GM18505 (cell line): Measurements from ENCODE around the gene UNK.

Experiments
- ATAC-seq: cut with Tn5 transposase; IDR thresholded peaks from one replicate; pipeline ENCODE4 v1.9.1; 2021; ENCODE audit not compliant: unreplicated experiment
- POLR2A ChIP-seq: IDR thresholded peaks from 4 replicates; pipeline ENCODE4 v1.6.1; 2011; ENCODE audit warnings: borderline replicate concordance; ENCODE audit not compliant: insufficient read depth, insufficient read length; ENCODE audit errors: extremely low read depth

The UNK gene, protein sequence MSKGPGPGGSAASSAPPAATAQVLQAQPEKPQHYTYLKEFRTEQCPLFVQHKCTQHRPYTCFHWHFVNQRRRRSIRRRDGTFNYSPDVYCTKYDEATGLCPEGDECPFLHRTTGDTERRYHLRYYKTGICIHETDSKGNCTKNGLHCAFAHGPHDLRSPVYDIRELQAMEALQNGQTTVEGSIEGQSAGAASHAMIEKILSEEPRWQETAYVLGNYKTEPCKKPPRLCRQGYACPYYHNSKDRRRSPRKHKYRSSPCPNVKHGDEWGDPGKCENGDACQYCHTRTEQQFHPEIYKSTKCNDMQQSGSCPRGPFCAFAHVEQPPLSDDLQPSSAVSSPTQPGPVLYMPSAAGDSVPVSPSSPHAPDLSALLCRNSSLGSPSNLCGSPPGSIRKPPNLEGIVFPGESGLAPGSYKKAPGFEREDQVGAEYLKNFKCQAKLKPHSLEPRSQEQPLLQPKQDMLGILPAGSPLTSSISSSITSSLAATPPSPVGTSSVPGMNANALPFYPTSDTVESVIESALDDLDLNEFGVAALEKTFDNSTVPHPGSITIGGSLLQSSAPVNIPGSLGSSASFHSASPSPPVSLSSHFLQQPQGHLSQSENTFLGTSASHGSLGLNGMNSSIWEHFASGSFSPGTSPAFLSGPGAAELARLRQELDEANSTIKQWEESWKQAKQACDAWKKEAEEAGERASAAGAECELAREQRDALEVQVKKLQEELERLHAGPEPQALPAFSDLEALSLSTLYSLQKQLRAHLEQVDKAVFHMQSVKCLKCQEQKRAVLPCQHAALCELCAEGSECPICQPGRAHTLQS

DNA sequence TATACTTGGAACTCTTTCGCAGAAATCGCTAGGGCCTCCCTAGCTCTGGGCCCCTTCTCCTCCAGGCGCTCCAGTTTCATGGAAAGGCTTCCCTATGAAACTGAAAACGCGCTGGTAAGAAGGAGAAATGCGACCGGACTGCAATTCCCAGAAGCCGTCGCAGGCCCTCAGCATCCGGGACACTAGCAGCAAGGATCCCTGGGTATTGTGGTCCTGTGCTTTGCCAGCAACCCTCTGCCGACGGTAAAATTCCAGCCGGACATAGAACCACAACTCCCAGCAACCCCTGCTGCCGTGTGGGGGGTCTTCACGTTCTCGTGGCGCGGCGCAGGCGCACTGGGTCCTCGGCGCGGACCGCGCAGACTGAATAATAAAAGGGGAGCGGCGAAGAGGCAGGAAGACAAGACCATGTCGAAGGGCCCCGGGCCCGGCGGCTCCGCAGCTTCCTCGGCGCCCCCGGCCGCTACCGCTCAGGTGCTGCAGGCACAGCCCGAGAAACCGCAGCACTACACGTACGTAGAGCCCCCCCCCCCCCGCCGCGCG, at the start of gene UNK:
TSS of gene UNK (plus strand) at position 334 of the 543 bp plus-strand sequence. CDS start at position 409, 75 bp downstream.
- TF ChIP-seq POLR2A = no peak
- ATAC-seq = peak; percentile 54

DNA sequence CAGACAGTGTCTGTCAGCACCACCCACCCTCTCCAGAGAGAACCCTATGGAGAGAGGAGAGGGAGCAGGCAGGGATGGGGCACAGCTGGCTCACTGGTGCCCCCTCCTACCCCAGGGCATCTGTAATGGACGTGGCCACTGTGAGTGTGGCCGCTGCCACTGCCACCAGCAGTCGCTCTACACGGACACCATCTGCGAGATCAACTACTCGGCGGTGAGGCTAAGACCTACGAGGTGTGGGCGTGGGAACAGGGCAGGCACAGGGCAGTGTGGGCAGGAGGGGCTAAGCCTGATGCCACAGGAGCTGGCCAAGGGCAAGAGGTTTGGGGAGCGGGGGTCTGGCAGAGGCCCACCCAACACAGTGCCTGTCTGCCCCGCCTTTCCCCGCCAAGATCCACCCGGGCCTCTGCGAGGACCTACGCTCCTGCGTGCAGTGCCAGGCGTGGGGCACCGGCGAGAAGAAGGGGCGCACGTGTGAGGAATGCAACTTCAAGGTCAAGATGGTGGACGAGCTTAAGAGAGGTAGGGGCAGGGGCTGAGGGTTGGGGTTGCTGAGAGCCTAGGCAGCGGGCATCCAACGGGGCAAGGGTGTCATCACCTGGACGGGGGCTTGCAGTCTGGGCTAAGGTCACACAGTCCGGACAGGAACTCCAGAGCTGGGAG, 48.3 kb upstream of the UNK start:
- no peak for TF ChIP-seq POLR2A
- ATAC-seq = no peak

DNA sequence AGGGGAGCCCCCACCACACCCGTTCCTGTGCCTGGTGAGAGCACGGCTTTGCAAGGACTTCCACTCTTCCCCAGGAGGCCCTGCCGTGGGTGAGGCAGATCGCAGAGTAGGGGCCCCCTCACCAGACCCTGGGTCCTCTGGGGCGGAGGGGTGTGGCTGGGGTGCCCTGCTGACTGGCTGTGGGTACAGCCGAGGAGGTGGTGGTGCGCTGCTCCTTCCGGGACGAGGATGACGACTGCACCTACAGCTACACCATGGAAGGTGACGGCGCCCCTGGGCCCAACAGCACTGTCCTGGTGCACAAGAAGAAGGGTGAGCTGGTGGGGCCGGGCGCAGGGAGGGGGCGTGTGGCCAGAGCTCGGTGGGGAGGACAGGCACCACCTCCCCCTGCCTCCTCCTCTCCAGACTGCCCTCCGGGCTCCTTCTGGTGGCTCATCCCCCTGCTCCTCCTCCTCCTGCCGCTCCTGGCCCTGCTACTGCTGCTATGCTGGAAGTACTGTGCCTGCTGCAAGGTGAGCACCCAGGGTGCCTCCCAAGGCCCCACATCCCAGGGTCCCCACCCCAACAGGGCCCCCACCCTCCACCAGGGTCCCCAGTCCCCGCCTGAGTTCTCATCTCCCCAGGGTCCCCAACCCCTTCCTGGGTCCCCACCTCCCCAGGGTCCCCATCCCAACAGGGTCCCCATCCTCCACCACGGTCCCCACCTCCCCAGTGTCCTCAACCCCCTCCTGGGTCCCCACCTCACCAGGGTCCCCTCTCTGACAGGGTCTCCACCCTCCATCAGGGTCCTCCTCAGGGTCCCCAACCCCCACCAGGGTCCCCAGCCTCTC, 47.3 kb upstream of the UNK start:
- TF ChIP-seq POLR2A = no peak
- no peak for ATAC-seq

DNA sequence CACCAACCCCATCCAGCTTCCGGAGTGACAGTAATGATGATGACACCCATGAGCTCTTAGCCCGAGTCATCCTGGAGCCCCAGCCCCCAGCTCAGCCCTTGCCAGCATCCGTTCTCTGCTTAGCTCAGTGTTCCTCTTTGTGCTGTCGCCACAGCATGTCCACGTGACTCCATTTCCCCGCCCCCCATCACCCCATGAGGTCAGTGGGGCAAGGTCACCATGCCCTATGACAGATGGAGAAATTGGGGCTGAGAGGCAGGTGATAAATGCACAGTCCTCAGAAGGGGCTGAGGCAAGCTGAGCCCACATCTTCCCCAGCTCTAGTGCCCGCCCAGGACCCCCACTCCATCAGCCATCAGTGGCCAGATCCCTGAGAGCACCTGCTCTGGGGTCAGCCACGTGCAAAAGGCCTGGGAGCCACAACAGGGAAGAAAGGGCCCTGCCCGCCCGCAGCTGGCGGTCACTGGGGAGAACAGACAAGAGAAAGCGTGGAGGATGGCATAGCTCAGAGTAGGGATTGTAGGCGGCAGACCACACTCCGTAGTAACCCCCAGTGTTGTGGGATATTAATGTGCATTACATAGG, 46.3 kb upstream of the UNK start:
- ATAC-seq = no peak
- TF ChIP-seq POLR2A = no peak

DNA sequence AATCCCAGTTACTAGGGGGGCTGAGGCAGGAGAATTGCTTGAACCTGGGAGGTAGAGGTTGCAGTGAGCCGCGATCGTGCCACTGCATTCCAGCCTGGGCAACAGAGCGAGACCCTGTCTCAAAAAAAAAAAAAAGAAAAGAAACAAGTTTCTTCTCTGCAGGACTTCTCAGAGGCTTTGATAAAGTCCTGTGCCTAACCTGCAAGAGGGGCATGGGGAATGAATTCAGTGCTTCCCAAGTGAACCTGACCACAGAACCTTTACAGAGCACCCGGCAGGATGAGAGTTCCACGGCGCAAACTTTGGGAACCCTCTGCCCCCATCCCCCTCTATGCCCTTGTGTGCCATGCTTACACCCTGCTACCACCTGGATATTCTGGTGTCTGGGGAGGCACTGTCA, 45.4 kb upstream of the UNK start:
- ATAC-seq = no peak
- TF ChIP-seq POLR2A = no peak

DNA sequence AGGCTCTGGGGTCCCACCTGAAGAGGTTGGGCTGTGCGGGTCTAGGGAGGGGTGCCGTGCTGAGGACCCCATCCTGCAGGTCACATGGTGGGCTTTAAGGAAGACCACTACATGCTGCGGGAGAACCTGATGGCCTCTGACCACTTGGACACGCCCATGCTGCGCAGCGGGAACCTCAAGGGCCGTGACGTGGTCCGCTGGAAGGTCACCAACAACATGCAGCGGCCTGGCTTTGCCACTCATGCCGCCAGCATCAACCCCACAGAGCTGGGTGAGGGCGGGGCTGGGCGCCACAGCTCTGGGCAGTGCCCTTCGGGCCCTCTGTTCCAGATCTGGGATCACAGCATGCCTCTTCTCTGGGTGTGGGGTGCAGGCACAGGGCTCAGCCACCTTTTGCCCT, 44.8 kb upstream of the UNK start:
- no peak for ATAC-seq

DNA sequence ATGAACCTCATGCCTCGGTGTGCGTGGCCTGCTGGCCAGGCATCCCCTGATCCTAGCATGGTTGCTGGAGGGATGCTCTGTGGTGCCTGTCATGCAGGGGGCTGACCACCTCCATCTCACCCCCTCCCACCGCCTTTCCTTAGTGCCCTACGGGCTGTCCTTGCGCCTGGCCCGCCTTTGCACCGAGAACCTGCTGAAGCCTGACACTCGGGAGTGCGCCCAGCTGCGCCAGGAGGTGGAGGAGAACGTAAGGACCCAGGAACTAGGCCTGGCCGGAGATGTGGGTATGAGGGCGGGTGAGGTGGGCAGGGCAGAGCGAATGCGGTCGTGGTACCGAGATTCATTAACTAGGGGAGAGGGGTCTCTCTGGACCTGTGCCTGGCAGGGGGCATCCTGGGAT, 44.4 kb upstream of the UNK start:
- no peak for TF ChIP-seq POLR2A
- ATAC-seq = no peak

More for the DNA sequence above, 44.8 kb upstream of the UNK start:
- TF ChIP-seq POLR2A = no peak

DNA sequence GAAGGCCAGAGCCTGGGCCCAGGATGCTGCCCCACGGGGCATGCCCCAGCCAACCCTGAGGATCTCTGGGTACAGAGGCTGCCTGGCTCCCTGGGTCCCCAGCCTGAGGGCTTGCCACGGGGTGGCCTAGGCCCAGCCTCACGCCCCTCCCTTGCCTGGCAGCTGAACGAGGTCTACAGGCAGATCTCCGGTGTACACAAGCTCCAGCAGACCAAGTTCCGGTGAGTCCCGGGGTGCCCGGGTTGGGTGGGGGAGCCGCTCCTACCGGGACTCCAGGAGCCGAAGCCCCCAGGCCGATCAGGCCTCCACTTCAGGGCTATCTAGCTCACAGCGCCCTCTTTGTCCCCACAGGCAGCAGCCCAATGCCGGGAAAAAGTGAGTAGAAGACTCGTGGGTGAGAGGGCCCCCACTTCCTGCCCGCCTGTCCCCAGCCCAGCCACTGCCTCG, 44.0 kb upstream of the UNK start:
- no peak for ATAC-seq
- TF ChIP-seq POLR2A = no peak

DNA sequence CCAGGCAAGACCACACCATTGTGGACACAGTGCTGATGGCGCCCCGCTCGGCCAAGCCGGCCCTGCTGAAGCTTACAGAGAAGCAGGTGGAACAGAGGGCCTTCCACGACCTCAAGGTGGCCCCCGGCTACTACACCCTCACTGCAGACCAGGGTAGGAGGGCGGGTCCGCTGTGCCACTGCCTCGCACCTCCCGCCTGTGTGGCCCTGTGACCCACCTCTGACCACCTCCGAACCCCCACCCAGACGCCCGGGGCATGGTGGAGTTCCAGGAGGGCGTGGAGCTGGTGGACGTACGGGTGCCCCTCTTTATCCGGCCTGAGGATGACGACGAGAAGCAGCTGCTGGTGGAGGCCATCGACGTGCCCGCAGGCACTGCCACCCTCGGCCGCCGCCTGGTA, 42.3 kb upstream of the UNK start:
- no peak for ATAC-seq
- no peak for TF ChIP-seq POLR2A

DNA sequence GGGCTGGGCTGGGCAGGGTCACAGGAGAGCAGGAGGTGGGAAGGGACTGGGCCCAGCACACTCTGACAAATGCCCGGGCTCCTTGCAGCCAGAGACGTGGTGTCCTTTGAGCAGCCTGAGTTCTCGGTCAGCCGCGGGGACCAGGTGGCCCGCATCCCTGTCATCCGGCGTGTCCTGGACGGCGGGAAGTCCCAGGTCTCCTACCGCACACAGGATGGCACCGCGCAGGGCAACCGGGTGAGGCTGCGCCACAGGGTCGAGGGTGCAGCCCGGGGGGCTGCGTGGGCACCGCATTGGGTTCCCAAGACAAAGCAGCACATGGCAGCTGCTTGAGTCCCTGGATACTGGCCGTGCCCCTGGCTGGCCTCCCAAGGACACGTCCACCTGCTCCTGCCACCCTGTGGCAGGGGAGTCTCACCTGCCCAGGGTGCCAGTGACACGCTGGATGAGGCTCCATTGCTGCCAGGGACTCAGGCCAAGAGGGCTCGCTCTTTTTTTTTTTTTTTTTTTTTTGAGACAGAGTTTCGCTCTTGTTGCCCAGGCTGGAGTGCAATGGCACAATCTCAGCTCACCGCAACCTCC, 40.9 kb upstream of the UNK start:
- no peak for ATAC-seq
- no peak for TF ChIP-seq POLR2A

DNA sequence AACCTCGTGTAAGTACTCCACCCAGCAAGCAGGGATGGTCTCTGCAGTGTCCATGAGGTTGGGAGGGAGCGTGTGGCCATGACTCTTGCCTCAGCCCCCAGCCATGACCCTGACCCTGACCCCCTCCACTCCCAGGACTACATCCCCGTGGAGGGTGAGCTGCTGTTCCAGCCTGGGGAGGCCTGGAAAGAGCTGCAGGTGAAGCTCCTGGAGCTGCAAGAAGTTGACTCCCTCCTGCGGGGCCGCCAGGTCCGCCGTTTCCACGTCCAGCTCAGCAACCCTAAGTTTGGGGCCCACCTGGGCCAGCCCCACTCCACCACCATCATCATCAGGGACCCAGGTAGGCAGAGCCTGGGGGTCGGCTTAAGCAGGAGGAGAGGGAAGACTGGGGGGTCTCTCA, 35.9 kb upstream of the UNK start:
- ATAC-seq = no peak
- TF ChIP-seq POLR2A = no peak
